Suprapubic skin (tissue), 4 donors: Measurements from ENCODE around the gene PRKAG2.

ENCODE experiments used
- CTCF ChIP-seq, 2 donors: fragments of 200-600 bp in 1 of 2; fragments of 450-650 bp in 1 of 2; sonication (generic) in 1 of 2; IDR thresholded peaks; one replicate each; pipeline ENCODE4 v1.5.1; 2016 to 2019; ENCODE audit warnings: antibody characterized with exemption in 2 of 2, mild to moderate bottlenecking in 1 of 2, moderate library complexity in 1 of 2
- POLR2A ChIP-seq, 2 donors: fragments of 450-650 bp; IDR thresholded peaks; one replicate each; pipeline ENCODE4 v1.6.1; 2017; ENCODE audit warnings: antibody characterized with exemption in 2 of 2, mild to moderate bottlenecking in 2 of 2, moderate library complexity in 2 of 2
- POLR2AphosphoS5 ChIP-seq, 3 donors: sonication (generic); formaldehyde crosslinking; IDR thresholded peaks; one replicate each; pipeline ENCODE4 v1.6.1; 2017; ENCODE audit warnings: antibody characterized with exemption in 3 of 3

GRCh38 chr7:151572136-151572535 lies 304.8 kb downstream of the PRKAG2 start:
- TF ChIP-seq CTCF (IDR thresholded peaks at IDR 0.05) (no peak), POLR2A (IDR thresholded peaks at IDR 0.05) (no peak), POLR2AphosphoS5 (IDR thresholded peaks at IDR 0.05) (no peak)
